Measurements from ENCODE around the gene SWI5.

GRCh38 chr9:128274245-128274644, 1.8 kb upstream of the SWI5 start:
- TF ChIP-seq CTCF (IDR thresholded peaks at IDR 0.05; ENCODE audit: low read length) (no peak), EZH2 (IDR thresholded peaks at IDR 0.05; ENCODE audit: borderline replicate concordance, low read length) (no peak)
